GM19372 (cell line): ENCODE data around the gene ITPKB.
"Not testable (repeated sequence)": the region's sequence is repeated elsewhere in the genome, so short reads cannot be mapped to it uniquely, and the experiment has no call there.

Experiments used
- ATAC-seq: cut with Tn5 transposase; IDR thresholded peaks from one replicate; pipeline ENCODE4 v1.9.1; 2021; ENCODE audit warnings: mild to moderate bottlenecking, low read depth, moderate library complexity; ENCODE audit not compliant: unreplicated experiment

Gene ITPKB

DNA sequence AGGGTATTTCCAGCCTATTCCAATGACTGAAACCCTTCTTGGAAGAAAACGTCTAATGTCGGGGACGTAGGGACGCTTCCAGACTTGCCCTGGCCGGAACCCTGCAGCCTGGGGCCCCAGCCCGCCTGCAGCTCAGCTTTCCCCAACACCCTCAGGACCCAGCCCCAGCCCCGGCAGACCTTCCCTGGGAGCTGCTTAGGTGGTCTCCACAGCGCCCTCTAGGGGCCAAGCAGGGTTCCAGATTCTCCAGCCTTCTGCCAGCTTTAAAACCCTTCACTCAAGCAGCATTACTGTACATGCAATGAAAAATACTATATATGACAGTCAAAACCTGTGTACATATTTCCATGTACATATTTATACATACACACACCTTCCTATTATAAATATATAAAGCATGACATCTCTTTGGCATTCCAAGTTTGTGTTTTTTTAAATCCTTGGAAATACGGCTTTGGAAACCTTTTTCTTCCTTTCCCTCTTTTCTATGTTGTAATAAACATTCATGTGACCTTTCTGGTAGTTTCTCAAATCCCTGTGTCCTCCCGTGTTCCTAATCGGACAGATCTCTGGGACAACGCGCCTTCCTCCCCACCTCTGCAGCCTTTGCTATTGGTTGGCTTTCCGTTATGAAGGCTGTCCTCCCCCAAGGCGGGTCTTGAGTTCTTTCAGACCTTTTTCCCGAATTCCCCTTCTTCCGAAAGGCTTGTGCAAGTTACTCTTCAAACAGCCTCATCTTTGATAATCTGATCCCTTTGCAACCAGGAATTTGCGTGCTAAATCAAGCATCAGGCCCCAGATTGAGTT lies 130.2 kb downstream of the ITPKB start:
- no peak for ATAC-seq

DNA sequence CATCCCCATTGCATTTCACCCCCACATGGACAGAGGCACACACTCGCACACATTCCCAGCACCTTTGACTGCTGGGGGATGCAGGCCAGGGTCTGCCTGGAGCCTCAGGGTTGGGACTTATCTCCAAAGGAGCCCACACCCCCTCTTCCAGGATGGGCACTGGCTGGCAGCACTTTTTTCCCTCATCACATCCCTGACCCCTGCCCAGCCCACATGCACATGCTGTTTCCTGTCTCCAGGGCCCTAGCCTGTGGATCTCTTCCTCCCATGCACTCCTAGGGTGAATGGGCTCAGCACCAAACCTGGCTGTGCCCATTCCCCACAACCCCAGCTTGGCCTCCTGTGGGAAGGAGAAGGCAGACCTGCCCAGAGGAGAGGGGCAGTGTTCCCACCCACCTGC lies 131.3 kb downstream of the ITPKB start:
- no peak for ATAC-seq

DNA sequence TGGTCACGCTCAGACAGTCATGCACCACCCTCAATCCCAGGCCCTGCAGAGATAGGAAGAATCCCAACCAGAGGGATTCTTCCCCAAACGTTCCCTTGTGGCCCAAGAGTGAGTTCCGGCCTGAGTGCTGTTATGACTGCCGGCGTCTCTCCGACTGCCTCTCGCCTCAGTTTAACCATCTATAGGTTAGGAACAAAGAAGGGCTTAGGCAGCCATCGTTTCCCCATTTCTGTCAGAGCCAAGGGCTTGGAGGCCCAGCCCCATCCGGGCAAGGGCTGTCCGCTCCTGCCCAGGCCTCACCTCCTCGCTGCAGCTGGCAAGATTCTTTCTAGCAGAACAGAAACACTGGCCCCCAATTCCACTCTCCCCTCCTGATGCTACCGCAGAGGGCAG lies 131.8 kb downstream of the ITPKB start:
- no peak for ATAC-seq

DNA sequence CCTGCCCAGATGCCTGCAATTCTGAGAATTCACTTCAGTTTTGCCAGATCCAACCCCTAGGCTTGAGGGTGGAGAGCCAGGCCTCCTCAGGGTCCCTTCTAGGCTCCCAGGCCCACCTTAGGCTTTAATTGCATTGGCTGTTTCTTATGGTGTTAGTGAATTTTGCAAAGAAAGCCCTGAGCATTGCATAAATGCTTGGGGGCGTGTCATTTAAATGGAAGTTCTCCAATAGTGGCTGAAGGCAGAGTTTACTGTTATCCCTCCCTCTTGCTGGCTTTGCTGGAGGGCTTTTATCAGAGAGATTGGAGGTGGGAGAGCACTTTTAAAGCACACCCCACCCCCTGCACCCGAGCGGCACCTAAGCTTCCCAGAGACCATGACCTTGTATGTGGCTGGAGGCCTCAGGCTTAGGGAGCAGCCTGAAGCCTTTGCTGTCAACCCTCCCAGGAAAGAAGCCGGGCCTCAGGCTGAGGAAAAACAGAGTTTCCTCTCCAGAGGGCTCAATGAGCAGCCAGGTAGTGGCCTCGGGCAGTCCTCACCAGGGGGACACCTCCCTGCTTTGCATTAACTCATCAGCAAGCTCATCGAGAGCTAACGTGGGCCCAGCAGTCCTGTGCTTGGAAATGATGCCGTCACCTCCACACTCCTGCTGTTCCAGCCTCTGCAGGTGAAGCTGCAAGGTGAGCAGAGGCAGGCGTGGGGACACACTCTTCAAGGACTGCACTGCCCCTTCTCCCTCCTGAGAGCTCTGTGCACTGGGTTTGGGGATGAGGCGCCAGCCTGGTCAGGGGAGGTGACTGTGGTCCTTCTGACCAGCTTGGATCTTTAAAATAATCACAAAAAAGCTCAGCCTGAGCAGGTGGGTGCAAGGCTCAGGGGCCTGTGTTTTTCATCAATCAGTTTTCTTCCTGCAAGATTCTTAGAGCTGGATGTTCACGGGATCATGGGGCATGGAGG lies 132.5 kb downstream of the ITPKB start:
- ATAC-seq, result no peak

DNA sequence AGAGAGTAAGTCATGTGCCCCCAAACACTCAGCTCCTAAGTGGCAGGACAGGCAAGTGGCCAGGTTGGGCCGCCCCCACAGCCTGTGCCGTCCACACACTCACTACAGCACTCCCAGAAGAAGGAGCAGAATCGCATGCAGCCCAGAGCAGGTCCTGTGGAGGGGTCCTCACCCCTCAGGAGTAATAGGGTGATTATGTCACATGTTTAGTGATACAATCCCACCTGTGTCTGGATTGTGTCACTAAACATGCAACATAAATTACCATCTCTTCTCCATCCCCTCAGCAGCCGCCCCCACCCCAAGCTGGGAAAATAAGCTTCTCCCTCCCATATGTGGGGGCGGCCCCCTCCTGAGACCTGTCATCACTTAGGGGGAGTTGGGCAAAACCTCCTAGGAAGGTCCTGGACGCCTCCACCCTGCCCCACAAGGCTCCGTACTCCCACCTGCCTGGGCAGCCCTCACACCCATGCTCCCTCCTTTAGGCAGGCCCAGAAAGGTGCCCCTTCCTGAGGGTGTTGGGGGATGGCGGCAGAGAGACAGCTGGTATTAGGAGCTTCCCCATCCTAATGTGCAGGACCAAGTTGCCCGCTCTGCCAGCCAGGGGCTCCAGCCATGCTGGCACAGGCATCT lies 133.6 kb downstream of the ITPKB start:
- no peak for ATAC-seq

DNA sequence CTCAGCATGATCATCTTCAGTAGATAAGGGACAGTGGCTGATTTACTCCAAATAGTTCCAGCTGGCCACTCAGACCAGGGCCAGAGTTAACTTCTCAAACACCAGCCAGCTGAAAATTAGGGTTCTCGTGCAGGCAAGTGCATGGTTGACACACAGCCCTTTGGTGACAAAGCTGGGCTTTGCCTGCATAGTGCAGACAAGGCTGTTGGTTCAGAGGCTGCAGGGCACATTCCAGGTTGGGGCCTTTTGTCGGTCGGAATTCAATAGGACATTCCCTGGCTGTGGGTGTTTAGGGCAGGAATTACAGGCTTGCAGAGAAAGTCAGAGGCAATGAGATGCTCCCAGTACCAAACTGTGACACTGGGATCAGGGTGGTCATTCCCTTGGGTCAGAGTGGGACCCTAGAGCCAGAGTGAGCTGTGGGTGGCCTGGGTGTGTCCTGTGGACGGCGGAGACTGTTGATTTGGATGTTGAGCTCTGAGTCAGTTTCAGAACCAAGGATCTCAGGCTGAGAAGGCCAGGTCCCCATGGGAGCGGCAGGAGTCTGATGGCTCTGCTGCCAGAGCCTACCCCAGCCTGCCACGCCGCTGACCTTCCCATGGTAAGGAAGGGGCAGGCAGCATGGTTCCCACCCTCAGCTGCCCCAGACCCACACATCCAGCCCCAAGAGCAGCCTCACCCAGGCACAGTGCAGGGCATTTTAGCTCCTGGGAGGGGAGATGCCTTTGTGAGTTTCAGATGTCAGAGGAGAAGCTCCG lies 134.3 kb downstream of the ITPKB start:
- no peak for ATAC-seq

DNA sequence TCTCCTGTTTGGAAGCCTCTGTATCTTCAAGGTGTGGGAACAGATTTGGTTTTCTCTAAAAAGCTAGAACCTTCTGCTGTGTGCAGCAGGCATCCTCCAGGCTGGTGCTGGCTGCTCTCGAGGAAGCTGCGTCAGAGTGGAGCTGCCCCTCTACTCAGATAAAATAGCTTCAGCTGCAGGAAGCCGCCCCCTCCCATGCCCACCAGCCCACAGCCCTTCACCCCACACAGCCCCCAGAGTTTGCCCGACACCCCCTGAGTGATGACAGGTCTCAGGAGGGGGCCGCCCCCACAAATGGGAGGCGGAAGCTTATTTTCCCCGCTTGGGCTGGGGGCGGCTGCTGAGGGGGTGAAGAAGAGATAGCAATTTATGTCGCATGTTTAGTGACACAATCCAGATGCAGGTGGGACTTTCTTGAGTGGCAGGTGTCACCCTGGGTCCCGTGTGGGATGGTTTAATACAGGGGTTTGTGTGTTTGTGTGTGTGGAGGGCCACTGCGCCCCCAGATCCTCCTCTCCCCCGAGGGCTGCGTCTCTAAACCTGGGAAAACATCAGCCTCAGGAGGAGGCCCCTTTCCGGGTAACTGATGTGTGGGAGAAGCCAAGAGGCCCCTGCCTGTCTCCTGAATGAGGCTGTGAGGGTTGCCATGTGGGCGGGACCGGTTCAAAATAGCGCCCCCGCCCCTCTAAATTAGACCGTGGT lies 135.1 kb downstream of the ITPKB start:
- ATAC-seq, result no peak

DNA sequence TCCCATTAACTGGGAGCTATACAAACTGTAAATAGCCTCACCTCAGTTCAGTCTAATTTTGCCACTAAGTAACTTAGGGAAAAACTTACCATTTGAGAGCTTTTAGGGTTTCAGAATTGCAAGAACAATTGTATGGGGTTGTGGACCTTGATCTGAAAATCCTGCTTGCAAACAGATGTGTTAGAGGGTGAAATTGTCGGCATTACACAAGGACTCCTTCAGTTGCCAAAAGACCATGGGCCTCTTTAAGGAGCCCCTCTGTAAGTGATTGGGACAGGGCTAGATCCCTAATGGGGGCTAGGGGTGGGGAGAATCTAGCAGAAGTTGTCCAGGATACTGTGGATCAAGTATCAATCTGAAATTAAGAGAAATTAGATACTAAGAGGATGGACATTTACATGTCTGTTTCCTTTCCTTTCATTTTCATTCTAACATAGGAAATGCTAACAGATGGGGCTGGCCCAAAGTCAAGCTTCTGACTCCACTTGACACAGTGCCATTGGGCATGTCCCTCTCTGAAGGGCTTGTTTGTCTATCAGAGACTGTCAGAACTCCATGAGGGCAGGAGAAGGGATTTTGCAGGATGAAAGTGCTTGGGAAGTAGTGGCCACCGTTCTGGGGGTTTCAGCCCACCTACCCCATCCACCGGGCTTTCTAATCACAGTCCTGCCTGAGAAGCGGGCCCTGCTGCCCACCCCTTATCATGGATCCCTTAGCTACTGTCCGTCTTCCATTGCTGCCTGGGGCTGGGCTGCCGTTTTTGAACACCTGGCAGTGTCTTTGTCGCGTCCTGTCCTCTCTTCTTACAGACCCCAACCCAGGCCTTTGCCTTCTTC lies 135.8 kb downstream of the ITPKB start:
- no peak for ATAC-seq

DNA sequence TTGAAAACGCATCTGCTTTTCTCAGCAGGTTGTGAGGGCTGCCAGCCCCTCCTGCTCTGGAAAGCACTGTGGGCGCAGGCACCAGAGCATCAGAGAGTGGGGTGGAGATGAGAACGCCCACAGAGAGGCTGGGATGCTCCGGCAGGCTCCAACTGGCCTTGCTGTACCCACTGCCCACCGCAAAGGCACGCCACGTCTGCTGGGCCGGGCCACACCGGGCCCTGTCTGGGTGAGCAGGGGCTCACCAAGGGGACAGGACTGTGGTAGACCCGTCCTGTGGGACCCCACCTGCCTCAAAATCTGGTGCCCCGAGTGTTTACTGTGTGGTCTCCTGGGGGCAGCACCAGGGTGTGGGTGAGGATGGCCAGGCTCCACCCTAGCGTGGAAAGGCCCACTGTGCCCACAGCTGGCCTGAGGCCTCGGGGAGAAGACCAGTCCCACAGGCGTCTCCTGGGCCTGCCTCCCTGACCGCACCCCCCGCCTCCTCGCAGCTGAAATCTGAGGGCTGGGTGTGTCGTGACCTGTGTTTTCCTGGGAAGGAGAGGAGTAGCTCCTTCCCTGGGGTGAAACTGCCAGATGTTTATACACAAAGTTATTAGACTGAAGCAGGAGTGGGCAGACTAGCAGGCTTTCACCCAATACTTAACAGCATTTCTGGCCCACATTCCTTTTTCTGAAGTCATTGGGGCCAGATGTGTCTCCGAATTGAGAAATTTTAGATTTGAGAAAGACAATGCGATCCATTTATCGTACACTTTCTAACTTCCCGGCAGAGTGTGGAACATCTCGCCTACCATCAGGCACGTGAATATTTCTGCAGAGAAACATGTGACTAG lies 136.7 kb downstream of the ITPKB start:
- no peak for ATAC-seq

DNA sequence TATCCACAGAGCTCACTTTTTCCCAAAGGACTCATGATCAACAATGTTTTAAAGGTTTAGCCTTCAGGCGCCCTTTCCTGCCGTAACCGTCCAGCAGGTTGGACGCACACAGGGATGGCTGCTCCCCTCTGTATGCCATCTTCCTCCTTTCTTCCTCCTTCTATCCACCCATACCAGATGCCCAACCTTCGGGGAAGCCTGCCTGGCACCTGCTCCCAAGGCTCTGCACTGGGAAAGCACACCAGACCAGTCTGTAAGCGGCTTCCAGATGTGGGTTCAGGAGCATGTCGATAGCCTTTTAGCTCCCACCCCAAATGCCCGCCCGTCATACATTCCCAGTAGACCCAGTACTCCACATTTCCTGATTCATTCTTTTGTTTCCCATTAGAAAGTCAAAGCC lies 137.6 kb downstream of the ITPKB start:
- no peak for ATAC-seq

DNA sequence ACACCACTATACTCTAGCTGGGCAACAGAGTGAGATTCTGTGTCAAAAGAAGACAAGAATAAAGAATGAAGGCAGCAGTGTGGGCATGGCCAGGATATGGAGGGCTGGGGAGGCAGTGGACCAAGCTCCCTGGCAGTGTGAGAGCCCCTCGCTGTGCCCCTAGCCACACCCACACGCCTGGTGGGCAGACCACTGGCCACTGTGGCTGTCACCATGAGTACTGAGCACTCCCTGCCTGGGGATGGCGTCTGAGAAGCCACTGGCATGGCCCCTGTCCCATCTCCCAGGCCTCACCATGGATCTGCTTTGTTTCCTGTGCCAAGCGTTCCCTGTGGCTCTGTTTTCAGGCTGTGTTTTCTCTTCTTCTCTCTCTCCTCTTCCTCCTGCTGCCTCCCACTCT lies 138.8 kb downstream of the ITPKB start:
- no peak for ATAC-seq

DNA sequence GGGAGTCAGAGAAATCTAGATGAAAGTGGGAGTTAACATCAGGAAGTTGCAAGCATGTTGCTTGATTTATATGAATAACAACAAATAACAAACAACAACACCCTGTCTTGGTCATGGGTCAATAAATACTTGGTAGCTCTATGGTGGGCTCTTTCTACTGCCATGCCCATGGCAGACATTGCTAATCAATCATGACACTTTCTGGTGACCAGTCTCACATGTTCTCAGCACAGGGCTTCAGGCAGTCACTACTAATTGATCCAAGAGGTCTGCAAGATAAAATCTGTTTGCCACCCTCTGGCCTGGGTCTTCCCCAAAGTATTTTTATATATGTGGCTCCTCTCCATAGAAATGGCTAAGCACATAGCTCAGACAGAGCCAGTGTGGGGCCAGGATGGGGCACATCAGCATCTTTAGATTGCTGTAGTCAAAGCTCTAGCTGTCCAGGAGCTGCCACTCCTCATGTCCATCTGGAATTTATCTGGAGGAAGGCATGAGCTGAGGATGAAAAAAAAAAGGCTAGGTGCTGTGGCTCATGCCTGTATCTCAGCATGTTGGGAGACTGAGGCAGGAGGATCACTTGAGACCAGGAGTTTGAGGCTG lies 139.3 kb downstream of the ITPKB start:
- ATAC-seq, result no peak

DNA sequence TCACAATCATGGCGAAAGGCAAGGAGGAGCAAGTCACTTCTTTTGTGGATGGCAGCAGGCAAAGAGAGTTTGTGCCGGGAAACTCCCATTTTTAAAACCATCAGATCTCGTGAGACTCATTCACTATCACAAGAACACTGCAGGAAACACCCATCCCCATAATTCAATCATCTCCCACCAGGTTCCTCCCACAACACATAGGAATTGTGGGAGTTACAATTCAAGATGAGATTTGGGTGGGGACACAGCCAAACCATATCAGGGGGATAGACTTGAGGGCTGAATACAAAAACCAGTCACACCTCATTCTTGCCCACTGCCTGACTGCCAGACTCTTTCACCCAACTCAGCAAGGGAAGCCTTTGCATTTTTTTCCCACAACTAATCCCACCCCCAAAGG lies 140.1 kb downstream of the ITPKB start:
- not testable (repeated sequence) for ATAC-seq

DNA sequence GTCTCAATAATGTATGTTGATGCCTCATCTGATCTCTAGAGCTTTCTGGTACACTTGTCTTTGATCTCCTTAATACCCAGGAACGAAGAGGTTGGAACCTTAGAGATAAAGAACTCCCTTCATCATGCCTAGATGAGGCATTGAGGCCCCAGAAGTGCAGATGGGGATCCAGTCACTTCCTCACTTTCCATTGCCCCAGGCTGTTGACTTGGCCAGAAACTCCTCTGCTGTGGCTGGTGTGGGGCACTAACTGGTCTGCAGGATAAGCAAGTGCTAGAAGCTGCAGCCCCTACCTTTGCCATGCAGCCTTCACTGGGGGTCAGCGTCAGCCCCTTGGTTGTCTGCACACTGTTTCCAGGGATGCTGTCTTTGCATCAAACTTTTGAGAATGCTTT lies 140.6 kb downstream of the ITPKB start:
- no peak for ATAC-seq

DNA sequence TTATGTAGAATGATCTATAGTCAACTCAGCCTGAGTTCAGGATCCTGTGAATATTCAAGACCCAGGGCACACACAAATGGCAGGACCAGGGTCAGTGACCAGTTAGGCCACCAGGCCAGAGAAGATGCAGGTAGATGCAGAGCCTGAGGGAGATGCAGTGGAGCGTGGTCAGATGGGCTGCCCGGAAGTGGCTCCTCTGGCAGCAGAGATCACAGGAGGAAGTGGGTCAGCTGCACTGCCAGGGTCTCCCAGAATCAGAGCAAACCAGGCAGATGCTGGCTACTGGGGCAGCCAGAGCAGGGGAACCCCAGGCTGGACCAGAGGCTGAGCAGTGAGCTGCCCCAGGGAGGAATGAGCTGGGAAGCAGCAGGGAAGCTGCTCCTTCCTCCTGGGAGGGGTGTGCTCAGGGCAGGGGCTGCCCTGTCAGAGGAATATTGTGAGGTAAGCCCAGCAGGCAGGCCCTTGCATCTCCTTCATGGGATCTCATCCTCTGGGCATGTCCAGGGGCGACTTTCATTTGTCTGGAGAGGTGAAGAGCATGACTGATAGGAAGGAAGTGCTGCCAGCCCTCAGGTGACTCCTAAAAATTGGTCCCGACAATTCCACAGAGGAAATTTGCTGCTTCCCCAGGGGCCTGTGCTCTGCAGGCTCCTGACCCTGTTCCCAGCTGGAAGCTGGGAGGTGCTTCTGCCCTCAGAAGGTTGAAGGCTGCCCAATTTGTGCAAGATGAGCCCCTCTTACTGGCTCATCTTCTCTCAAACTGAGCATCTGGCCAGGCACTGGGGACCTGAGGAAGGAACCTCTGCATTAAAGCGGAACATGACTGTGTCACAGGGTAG lies 141.2 kb downstream of the ITPKB start:
- no peak for ATAC-seq

DNA sequence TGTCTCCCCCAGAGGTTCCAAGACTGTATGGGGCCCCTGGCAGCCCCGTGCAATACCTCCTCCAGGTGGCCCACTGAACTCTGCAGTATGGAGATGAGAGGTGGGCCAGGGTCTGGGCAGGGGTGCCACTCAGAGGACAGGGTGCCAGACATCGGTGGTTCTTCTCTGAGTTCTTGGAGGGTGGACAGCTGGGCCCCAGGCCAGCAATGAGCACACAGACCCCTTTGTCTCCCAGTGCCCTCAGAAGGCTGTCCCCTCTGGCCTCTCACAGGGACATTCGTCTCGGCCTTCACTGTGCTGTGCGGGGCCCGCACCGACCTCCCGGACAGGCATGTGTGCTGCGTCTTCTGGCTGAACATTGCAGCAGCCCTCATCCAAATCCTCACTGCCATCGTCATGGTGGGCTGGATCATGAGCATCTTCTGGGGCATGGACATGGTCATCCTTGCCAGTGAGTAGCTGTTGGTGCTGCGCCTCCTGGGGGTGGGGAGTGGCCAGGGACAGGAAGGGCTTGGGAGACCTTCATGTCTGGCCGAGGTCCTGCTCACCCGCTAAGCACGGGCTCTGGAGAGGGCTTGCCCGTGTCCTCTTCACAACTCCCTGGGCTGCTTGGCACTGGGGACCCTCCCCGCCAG lies 142.4 kb downstream of the ITPKB start:
- no peak for ATAC-seq
